ENCODE data around the gene RAPGEF2.

DNA sequence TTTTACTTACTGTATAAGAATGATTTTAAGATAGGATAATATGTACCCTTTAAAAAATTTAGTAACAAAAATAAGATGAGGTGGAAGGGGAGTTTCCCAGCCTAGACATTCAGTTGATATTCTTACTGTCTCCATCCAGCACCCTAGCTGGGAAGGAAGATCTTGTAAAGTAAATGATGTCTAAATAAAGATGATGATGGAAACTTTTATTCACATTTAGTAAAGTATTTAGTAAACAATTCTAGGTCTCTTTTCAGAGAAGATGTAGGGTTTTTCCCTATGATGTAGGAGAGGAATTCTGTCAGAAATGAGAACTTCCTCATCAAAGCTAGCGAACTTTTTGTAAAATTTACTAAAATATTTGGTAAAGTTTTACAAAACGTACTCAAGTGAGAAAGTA, 136.8 kb downstream of the RAPGEF2 start:
- TF ChIP-seq, protein P1, sequence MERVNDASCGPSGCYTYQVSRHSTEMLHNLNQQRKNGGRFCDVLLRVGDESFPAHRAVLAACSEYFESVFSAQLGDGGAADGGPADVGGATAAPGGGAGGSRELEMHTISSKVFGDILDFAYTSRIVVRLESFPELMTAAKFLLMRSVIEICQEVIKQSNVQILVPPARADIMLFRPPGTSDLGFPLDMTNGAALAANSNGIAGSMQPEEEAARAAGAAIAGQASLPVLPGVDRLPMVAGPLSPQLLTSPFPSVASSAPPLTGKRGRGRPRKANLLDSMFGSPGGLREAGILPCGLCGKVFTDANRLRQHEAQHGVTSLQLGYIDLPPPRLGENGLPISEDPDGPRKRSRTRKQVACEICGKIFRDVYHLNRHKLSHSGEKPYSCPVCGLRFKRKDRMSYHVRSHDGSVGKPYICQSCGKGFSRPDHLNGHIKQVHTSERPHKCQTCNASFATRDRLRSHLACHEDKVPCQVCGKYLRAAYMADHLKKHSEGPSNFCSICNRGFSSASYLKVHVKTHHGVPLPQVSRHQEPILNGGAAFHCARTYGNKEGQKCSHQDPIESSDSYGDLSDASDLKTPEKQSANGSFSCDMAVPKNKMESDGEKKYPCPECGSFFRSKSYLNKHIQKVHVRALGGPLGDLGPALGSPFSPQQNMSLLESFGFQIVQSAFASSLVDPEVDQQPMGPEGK (CRISPR knock-in tag; IDR thresholded peaks at IDR 0.05; ENCODE audit: borderline replicate concordance) = no peak
- TF ChIP-seq ZFP30 (CRISPR knock-in tag; IDR thresholded peaks at IDR 0.05) (no peak), ESRRG (CRISPR knock-in tag; IDR thresholded peaks at IDR 0.05) (no peak), ZC3H10 (CRISPR knock-in tag; IDR thresholded peaks at IDR 0.05) (no peak), ZNF70 (CRISPR knock-in tag; IDR thresholded peaks at IDR 0.05) (no peak), BACH2 (CRISPR knock-in tag; IDR thresholded peaks at IDR 0.05; ENCODE audit: borderline replicate concordance) (no peak)
- TF ChIP-seq, protein P2, sequence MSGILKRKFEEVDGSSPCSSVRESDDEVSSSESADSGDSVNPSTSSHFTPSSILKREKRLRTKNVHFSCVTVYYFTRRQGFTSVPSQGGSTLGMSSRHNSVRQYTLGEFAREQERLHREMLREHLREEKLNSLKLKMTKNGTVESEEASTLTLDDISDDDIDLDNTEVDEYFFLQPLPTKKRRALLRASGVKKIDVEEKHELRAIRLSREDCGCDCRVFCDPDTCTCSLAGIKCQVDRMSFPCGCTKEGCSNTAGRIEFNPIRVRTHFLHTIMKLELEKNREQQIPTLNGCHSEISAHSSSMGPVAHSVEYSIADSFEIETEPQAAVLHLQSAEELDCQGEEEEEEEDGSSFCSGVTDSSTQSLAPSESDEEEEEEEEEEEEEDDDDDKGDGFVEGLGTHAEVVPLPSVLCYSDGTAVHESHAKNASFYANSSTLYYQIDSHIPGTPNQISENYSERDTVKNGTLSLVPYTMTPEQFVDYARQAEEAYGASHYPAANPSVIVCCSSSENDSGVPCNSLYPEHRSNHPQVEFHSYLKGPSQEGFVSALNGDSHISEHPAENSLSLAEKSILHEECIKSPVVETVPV (CRISPR knock-in tag; IDR thresholded peaks at IDR 0.05) = no peak
